Measurements from ENCODE around the gene RAB3IP.
"Not testable (repeated sequence)": the region's sequence is repeated elsewhere in the genome, so short reads cannot be mapped to it uniquely, and the experiment has no call there.

The RAB3IP gene

DNA sequence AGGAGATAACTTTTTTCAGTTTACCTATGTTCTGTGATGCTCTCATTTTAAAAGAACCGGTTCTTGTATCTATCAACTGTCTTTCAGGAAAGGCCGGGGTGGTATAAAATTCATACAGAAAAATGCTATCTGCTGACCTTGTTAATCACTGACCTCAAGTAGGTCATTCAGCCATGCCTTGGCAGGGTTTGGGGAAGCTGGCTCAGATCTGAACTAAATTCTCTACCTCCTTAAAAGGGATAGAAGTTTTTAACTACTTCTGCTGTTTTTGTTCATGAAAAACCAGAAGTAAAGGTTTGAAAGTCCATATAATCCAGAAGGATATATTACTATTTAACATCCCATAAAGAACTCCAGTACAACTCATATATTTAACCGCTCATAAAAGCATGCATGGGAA lies 96.4 kb downstream of the RAB3IP start:
- no peak for DNase-seq (ENCODE audit: low read depth in 2 of 2)

DNA sequence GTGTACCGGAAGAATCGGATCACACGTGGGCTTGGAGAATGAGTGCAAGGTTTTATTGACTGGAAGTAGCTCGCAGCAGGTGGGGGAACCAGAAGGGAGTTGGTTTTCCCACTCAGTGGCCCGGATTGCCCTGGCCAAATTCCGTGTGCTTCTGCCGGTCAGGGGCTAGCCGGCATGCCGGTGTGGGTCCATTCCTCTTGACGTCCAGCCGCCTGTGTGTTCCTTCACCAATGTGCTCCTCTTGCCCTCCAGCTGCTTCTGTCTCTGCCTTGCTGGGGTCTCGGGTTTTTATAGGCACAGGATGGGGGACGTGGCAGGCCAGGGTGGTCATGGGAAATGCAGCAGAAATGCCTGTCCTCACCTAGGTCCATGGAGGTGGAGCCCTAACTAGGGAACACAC lies 97.4 kb downstream of the RAB3IP start:
- no peak for DNase-seq (ENCODE audit: low read depth in 2 of 2)

DNA sequence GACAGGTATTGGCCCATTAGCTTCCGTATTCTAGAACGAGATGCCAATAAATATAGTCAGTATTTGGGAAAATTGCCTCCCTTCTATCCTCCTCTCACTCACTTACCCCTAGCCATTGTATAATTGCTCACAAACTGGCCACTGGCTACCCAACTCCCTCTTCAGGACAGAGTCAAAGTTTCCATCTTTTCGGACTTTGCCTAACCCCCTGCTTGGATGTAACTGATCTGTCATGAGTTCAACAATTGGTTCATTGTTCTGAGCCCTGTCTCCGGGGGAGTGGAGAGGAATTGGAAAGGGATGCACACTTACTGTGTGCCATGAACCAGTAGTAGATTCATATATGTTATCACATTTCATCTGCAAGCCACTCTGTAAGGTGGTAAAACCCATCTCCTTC lies 98.5 kb downstream of the RAB3IP start:
- no peak for DNase-seq (ENCODE audit: low read depth in 2 of 2)

DNA sequence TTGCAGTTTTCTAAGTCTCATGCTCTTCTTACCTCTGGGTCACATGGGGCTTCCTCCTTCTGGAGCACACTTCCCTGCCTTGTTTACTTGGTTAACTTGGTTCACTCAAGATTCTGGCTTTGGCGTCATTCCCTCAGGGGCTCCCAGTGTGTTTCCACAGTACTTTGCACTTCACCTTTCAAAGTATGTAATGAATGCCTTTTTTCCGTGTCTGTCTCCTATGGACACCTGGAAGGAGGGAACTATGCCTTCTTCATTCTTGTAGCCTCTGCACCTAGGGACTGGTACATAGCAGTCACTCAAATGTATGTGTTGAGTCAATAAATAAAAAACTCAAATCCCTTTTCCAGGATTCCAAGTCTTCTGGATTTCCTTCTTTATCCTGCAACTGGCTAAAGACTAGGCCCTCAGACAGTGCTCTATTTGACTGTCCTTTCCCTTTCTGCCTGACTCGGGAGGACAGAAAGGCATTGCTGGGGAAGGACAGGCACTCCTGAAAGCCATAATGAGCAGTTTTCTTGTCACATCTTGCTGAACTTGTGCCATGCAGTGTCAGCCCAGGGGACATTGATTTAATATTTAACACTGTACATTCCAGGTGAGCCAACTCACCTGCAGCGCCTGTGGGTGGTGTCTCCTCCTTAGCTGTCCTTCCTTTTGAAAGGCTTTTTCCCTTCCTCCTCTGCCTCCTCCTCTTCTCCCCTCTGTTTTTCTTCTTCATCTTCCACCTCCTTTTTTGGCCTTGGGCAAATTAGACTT lies 99.2 kb downstream of the RAB3IP start:
- DNase-seq (ENCODE audit: low read depth in 2 of 2) = no peak

DNA sequence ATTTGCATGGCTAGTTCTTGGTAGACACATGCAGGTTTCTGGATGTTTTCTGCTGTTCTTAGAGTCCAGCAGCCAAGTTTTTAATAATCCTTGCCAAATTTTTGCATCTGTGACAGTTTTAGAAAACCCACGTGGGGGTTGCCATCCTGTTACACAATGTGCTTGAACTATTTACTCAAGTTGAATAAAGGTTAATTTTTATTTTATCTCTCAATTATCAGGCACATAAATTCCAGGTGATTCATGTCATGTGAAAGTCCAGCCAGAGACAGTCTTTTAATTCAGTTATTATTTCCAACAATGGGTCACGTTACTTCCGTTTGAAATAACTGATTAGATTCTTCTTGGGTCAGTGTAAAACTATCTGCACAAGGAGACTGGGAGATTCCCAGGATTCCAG lies 102.1 kb downstream of the RAB3IP start:
- DNase-seq (ENCODE audit: low read depth in 2 of 2) = no peak

DNA sequence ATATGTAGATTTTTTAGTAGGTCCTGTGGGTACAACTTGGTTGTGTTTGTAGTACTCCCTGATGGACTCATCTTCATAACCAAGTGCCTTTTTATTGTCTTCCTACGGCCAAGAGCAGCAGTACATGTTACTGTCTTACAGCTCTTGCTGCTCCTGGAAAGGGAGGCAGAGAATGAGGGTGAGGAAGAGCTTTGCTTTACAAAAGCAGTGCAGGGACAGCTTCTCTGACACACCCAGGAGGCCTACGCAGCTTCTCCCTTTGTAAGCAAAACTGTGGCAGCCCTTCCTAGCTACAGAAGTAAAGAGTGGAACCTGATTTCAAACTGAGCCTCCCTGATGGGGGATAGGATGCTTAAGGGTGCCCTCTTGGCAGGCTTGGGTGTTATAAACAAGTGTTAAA lies 104.9 kb downstream of the RAB3IP start:
- DNase-seq (ENCODE audit: low read depth in 2 of 2) = no peak

DNA sequence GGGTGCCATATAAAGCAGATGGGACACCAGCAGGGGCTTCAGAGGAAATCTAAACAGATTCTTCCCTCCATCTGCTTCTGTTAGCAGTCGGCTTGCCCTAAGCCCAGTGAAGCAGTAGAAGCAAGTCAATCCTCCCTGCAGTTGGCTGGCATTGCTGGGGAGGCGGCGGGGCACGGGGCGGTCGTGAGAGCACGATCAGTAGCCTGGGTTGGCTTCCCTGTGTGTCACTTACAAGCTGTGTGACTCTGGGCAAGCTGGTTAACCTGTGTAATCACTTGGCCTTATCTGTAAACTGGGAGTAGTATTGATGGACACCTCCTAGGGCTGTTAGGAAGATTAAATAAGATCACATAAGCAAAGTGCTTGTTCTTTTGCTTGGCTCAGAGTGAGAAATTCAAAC lies 105.8 kb downstream of the RAB3IP start:
- no peak for DNase-seq (ENCODE audit: low read depth in 2 of 2)

DNA sequence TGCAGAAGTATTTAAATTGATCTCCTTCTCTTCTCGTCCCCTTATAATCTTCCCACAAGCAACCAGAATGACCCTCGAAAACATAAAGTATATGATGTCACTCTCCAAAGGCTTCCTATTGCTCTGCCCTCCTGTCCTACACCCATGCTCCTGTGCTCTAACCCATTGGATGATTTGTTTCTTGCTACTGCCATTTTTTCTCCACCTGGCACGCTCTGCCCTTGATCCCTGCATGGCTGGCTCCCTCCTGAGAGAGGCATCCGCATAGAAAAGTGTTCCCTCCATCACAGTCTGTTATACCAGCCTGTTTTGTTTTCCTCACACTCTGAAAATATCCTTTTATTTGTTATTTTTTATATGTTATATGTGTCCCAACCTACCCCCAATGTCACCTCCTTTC lies 106.2 kb downstream of the RAB3IP start:
- no peak for DNase-seq (ENCODE audit: low read depth in 2 of 2)

DNA sequence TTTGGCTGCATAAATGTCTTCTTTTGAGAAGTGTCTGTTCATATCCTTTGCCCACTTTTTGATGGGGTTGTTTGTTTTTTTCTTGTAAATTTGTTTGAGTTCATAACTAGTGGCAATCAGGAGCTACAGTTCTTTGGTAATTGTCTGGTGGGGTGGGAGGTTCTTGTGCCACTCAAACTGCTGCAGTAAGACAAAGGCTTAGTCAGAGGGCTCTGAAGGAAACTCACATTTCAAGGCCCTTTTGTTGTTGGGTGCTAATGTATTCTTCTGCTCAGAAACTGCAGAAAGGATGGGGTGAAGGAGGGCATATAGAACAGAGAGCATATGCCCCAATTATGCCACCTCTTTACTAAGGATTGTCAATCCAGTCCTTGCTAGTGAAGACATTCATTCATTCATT lies 108.3 kb downstream of the RAB3IP start:
- no peak for DNase-seq (ENCODE audit: low read depth in 2 of 2)

DNA sequence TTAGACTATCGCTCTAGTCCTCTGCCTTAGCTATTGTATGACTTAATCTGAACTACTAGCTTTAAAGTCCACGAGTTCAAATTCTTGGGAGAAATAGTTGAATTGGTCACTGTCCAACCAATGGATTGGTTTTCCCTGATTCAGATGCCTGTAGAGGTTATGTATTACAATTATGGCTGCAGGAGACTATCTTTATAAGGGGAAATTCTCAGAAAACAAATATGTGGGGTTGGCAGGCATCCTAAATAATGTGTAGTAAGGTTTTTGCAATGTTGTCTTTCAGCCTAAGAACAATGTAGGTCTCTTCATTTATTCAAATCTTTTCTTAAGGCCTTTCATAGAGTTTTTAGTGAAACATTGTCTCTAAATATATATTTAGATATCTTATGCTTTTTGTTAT lies 113.3 kb downstream of the RAB3IP start:
- DNase-seq (ENCODE audit: low read depth in 2 of 2) = no peak

DNA sequence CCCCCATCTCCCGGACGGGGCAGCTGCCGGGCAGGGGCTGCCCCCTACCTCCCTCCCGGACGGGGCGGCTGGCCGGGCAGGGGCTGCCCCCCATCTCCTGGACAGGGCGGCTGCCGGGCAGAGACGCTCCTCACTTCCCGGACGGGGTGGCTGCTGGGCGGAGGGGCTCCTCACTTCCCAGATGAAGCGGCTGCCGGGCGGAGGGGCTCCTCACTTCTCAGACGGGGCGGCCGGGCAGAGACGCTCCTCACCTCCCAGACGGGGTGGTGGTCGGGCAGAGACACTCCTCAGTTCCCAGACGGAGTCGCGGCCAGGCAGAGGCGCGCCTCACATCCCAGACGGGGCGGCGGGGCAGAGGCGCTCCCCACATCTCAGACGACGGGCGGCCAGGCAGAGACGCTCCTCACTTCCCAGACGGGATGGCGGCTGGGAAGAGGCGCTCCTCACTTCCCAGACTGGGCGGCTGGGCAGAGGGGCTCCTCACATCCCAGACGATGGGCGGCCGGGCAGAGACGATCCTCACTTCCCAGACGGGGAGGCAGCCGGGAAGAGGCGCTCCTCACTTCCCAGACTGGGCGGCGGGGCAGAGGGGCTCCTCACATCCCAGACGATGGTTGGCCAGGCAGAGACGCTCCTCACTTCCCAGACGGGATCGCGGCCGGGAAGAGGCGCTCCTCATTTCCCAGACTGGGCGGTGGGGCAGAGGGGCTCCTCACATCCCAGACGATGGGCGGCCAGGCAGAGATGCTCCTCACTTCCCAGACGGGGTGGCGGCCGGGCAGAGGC lies 114.7 kb downstream of the RAB3IP start:
- not testable (repeated sequence) for DNase-seq (ENCODE audit: low read depth in 2 of 2)

DNA sequence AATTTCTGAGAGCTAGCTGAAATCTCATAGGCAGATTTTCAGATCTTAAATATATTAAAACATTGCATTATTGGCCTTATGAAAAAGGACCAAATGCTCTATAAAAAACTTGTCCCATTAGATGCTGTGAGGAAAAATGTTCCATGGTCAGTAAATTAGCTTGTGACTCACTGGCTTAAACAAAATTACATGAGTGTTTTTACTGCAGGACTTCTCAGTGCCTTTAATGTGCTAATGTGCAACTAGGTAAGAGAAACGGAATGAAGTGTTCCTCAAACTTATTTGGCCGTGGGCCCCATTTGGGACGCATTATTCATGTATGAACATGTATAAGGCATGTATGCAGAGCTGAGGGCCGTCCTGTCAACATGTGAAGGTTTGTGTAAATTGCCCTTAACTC lies 128.0 kb downstream of the RAB3IP start:
- DNase-seq (ENCODE audit: low read depth in 2 of 2) = no peak

DNA sequence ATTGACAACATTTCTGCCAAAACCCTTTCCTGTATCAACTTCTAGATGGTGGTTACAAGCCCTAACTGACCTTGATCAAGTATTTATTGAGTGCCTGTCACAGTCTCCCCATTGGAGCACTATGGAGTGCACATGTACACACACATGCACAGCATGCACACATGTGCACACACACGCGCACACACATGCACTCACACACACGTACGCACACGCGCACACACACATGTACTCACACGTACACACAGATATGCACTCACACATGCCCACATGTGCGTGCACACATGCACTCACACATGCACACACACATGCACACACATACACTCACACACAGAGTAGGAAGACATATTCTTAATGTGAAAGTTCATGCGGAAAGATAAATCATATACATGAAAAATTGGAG lies 130.0 kb downstream of the RAB3IP start:
- DNase-seq (ENCODE audit: low read depth in 2 of 2) = no peak

DNA sequence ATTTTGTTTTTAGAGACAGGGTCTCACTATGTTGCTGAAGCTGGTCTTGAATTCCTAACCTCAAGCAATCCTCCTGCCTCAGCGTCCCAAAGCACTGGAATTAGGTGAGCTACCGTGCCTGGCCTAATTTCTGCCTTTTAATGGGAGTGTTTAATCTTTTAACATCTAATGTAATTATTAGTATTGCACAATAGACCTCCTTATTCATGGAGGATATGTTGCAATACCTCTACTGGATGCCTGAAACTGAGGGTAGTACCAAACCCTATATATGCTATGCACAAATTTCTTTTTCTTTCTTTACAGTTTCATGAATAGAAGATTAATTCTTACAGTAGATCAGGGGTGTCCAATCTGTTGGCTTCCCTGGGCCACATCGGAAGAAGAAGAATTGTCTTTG lies 134.1 kb downstream of the RAB3IP start:
- DNase-seq (ENCODE audit: low read depth in 2 of 2) = no peak
